Right lobe of liver (tissue), 6 donors: Measurements from ENCODE around the gene RGS14. TPM values are rescaled to one million over a fixed set of nuclear protein-coding genes. Genes with fewer than 3 reads are reported as not detected.

Source experiments
- ATAC-seq, 4 donors: fragments of 200-7000 bp; cut with Tn5 transposase; one replicate each; pipeline ENCODE4 v1.9.1; 2020; ENCODE audit warnings: mild to moderate bottlenecking in 4 of 4, moderate library complexity in 4 of 4
- DNase-seq, 3 donors: peaks; one replicate each; pipeline ENCODE4 v3.0.0-alpha.2; 2020
- H3K27ac ChIP-seq, 3 donors: fragments of 200-600 bp; one replicate each; pipeline ENCODE4 v1.8.0; 2022
- H3K27me3 ChIP-seq, 2 donors: fragments of 200-600 bp; one replicate each; pipeline ENCODE4 v1.8.0; 2022
- H3K36me3 ChIP-seq, 4 donors: fragments of 200-600 bp; sonication (generic) in 1 of 4; one replicate each; pipeline versions ENCODE4 v1.5.1 to v1.8.0; 2017 to 2022; ENCODE audit warnings: control low read depth in 1 of 4
- H3K4me1 ChIP-seq, 4 donors: fragments of 200-600 bp; sonication (generic) in 1 of 4; one replicate each; pipeline versions ENCODE4 v1.5.1 to v1.8.0; 2017 to 2022; ENCODE audit warnings: control low read depth in 1 of 4
- H3K4me3 ChIP-seq, 3 donors: fragments of 200-600 bp; one replicate each; pipeline ENCODE4 v1.8.0; 2022
- H3K9me3 ChIP-seq, 4 donors: fragments of 200-600 bp; sonication (generic) in 1 of 4; one replicate each; pipeline versions ENCODE4 v1.5.1 to v1.8.0; 2017 to 2022; ENCODE audit warnings: control low read depth in 1 of 4
- POLR2A ChIP-seq: fragments of 450-650 bp; IDR thresholded peaks from one replicate; pipeline ENCODE4 v1.6.1; 2017; ENCODE audit warnings: antibody characterized with exemption, mild to moderate bottlenecking
- WGBS: methylation state at CpG from one replicate; pipeline ENCODE4 v1.1.6; 2018; ENCODE audit warnings: low coverage, low lambda C conversion rate; ENCODE audit not compliant: insufficient coverage; ENCODE audit errors: missing lambda C conversion rate; 5-methylcytosine and 5-hydroxymethylcytosine counted together
- intact Hi-C, 2 donors: fragments of 100-400 bp; cut with DNase I; formaldehyde crosslinking; loops; one replicate each; pipeline versions ENCODE4 v1.11.2 to v1.14.1; 2022
- total RNA-seq, 6 experiments: library from RNA; depleted of rRNA in 2 of 6; stranded (reverse); fragments of >200 nt in 2 of 6; fragmentation: NEBNext Ultra II Directional in 3 of 6; extraction: Animal tissue kit (Norgen Biotek cat#: 25700) in 3 of 6; gene quantifications; one replicate each; pipeline versions ENCODE4 v1.1.0 to v1.2.4, GENCODE V29; 2016 to 2023
- TF ChIP-seq, protein P1 (sequence below), 4 donors: fragments of 200-600 bp in 3 of 4; fragments of 450-650 bp in 1 of 4; IDR thresholded peaks; one replicate each; pipeline versions ENCODE4 v1.5.1 to v1.8.0; 2016 to 2022; ENCODE audit warnings: antibody characterized with exemption in 4 of 4, mild to moderate bottlenecking in 2 of 4
- donor health status: DM: no; HTN: yes; CAD: no.
- donor health status: DM: no; HTN: no; CAD: no.
- donor health status: DM: no; HTN: no; CAD: no.
- donor health status: DM: no; HTN: yes; CAD: no.
- donor health status: DM: no; HTN: yes; CAD: no.

The RGS14 gene
- total RNA-seq, 6 experiments from 2014 or later: 29.2 to 43.1 (median 35.2) TPM

DNA sequence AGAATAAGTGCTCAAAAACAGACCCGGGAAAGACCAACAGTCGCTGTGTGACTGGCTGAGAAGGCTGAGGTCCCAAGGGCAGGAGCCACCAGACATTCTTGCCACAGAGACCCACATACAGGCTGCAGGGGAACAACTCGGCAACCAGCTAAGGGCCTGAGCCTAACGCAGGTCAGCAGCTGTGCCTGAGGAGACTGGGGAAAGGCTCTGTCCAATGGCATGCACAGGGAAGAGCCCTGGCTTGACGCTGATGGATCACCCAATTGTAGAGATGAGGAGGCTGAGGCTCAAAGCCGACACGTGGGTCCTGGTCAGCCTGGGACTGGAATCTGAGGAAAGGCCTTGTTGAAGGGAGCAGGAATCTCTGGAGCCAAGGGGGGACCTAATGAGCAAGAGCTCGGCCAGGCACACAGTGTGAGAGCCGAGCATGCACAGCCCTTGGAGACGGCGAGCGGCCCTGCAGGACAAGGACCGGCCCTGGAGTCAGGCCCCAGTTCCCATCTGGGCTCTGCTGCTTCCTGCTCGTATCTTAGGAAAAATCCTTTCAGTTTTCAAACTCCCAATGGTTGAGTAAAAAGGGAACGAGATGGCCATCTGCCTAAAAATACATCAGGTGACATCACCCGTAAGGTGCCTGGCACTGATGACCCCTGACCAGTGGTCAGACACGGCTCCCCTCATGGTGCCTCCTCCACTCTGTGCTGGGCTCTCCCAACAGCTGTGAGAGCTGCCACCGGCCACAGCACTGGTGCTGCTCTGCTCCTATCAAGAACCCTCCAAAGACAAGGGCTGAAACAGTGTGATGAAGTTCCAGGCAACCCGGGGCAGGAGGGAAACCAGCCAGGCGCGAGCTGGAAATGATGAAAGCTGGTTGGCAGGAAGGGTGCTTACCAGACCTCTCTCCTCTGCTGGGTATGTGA, 22.7 kb upstream of the RGS14 start:
- DNase-seq (peak in 1 of 3 donors; percentile 59), ATAC-seq (peak; percentile 7 to 70 (median 68))
- TF ChIP-seq POLR2A: no peak
- TF ChIP-seq, protein P1, sequence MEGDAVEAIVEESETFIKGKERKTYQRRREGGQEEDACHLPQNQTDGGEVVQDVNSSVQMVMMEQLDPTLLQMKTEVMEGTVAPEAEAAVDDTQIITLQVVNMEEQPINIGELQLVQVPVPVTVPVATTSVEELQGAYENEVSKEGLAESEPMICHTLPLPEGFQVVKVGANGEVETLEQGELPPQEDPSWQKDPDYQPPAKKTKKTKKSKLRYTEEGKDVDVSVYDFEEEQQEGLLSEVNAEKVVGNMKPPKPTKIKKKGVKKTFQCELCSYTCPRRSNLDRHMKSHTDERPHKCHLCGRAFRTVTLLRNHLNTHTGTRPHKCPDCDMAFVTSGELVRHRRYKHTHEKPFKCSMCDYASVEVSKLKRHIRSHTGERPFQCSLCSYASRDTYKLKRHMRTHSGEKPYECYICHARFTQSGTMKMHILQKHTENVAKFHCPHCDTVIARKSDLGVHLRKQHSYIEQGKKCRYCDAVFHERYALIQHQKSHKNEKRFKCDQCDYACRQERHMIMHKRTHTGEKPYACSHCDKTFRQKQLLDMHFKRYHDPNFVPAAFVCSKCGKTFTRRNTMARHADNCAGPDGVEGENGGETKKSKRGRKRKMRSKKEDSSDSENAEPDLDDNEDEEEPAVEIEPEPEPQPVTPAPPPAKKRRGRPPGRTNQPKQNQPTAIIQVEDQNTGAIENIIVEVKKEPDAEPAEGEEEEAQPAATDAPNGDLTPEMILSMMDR (IDR thresholded peaks at IDR 0.05): no peak
- H3K27me3 ChIP-seq: no peaks in the 10 kb centered on the region
- H3K4me1 ChIP-seq: peaks cover 0 to 30% (median 4%) of the 10 kb centered on the region in 4 donors
- no peaks in the 10 kb centered on the region for H3K9me3 ChIP-seq
- peaks cover 0 to 72% (median 43%) of the 10 kb centered on the region in 4 donors for H3K36me3 ChIP-seq
- H3K4me3 ChIP-seq: no peak overlapping the region
- peak overlapping the region in 2 of 3 donors; percentile 3 to 64 for H3K27ac ChIP-seq
- WGBS: 41% methylated on average over 4 of the region's 21 CpGs
- intact Hi-C loops: no loop called here

DNA sequence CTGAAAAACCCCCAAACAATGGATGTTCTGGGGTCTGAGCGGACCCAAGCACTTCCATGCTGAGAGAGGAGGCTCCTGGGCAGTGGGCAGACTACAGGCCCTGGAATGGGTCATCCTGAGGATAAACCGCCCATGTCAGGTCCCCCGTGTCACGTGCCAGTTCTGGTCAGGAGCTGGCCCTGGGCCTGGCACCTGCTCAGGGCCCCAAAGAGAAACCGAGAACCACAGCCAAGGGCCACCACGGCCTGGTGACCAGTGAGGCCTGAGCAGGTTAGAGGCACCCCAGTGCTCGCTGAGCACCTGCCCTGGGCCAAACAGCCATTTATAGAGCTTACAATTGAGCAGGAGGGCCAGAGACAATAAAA, 22.0 kb upstream of the RGS14 start:
- H3K27me3 ChIP-seq: no peaks in the 10 kb centered on the region
- WGBS: no CpG with 5 or more reads among the region's 7 CpGs
- TF ChIP-seq POLR2A: no peak
- TF ChIP-seq, protein P1 (IDR thresholded peaks at IDR 0.05): no peak
- peak overlapping the region in 2 of 3 donors; percentile 3 to 64 for H3K27ac ChIP-seq
- intact Hi-C loops: no loop called here
- DNase-seq: peak in 1 of 3 donors; percentile 65
- ATAC-seq: peak in 3 of 4 donors; percentile 42 to 69 (median 62)
- no peaks in the 10 kb centered on the region for H3K9me3 ChIP-seq
- peaks cover 0 to 30% (median 4%) of the 10 kb centered on the region in 4 donors for H3K4me1 ChIP-seq
- peaks cover 0 to 72% (median 41%) of the 10 kb centered on the region in 4 donors for H3K36me3 ChIP-seq
- H3K4me3 ChIP-seq: no peak overlapping the region

DNA sequence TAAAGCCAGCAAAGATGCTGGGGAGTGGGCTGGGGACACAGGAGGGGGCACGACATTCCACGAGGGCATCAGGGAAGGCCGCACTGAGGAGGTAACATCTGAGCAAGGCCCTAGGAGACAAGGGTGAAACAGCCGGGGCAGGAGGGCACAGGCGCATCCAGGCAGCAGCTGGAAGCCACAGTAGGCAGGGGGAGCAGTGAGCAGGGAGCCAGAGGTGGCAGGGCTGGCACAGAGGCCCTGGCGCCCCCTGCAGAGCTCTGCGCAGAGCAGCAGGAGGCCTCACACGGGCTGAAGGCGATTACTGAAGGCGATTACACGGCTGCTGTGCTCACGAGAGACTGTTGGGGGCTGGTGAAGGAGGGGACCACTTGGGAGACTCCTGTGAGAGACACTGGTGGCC, 21.6 kb upstream of the RGS14 start:
- H3K27ac ChIP-seq: peak overlapping the region in 2 of 3 donors; percentile 3 to 64
- intact Hi-C loops: no loop called here
- H3K27me3 ChIP-seq: no peaks in the 10 kb centered on the region
- no peaks in the 10 kb centered on the region for H3K9me3 ChIP-seq
- peaks cover 0 to 30% (median 4%) of the 10 kb centered on the region in 4 donors for H3K4me1 ChIP-seq
- H3K4me3 ChIP-seq: no peak overlapping the region
- ATAC-seq (peak; percentile 41 to 57 (median 48)), DNase-seq (peak in 1 of 3 donors; percentile 57)
- H3K36me3 ChIP-seq: peaks cover 0 to 72% (median 41%) of the 10 kb centered on the region in 4 donors
- TF ChIP-seq POLR2A: no peak
- TF ChIP-seq, protein P1 (IDR thresholded peaks at IDR 0.05): peak; percentile 23 to 37 (median 28)
- WGBS: 58% methylated on average over 9 of the region's 12 CpGs

DNA sequence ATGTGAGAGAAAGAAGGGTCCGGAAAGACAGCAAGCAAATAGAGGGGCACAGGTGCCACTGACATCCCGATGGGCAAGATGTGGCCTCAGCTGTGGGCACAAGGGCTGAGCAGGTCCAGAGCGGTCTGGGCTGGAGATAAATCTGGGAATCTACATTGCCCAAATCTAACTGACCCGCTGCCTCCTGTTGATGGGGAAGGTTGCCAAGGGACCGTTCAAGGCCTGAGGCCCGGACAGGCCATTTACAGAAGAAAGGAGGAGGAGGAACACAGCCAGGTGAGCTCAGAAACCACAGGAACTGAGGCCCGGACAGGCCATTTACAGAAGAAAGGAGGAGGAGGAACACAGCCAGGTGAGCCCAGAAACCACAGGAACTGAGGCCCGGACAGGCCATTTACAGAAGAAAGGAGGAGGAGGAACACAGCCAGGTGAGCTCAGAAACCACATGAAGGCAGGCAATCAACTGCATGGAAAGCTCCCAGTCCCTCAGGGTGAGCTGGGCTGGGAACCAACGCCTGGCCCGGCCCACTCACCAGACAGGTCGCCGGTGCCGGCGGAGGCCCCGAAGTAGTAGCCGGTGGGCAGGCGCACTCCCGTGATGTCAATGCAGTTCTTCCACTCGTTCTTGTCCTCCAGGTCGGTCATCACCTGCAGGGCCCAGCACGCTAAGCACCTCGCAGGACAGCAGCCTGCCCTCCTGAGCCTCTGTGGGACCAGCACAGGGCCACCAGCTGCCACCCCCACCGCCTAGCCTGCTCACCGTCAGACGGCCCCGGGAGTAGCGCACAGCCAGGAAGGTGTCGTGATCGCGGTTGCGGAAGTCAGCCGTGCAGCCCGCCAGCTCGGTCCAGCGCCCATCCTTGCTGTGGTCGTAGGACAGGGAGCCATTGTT, 20.9 kb upstream of the RGS14 start:
- intact Hi-C loops: no loop called here
- 82% methylated on average over 13 of the region's 36 CpGs for WGBS
- Histone ChIP-seq H3K4me1 (peaks cover 0 to 30% (median 4%) of the 10 kb centered on the region in 4 donors), H3K36me3 (peaks cover 3 to 69% (median 41%) of the 10 kb centered on the region in 4 donors), H3K27ac (peak overlapping the region in 1 of 3 donors; percentile 64), H3K9me3 (no peaks in the 10 kb centered on the region), H3K4me3 (no peak overlapping the region), H3K27me3 (no peaks in the 10 kb centered on the region)
- DNase-seq (peak in 1 of 3 donors; percentile 44), ATAC-seq (no peak)
- TF ChIP-seq, protein P1 (IDR thresholded peaks at IDR 0.05): no peak
- no peak for TF ChIP-seq POLR2A
